HG02981 (cell line): ENCODE data around the gene CRELD2.
"Not testable (repeated sequence)": the region's sequence is repeated elsewhere in the genome, so short reads cannot be mapped to it uniquely, and the experiment has no call there.

Experiments
- ATAC-seq: cut with Tn5 transposase; IDR thresholded peaks from one replicate; pipeline ENCODE4 v1.9.1; 2021; ENCODE audit warnings: mild to moderate bottlenecking, moderate library complexity; ENCODE audit not compliant: unreplicated experiment

Gene CRELD2

GRCh38 chr22:49943405-49943765 lies 25.0 kb downstream of the CRELD2 start:
- ATAC-seq: no peak

- no peak for ATAC-seq
Measured at GRCh38 chr22:49943771-49944398, 25.5 kb downstream of the CRELD2 start.

GRCh38 chr22:49944399-49944891 lies 26.0 kb downstream of the CRELD2 start:
- no peak for ATAC-seq

GRCh38 chr22:49945042-49945794 lies 26.8 kb downstream of the CRELD2 start:
- not testable (repeated sequence) for ATAC-seq

GRCh38 chr22:49946612-49947295 lies 28.3 kb downstream of the CRELD2 start:
- no peak for ATAC-seq

GRCh38 chr22:49947296-49947622 lies 28.8 kb downstream of the CRELD2 start:
- ATAC-seq: no peak

GRCh38 chr22:49948116-49948957 lies 29.9 kb downstream of the CRELD2 start:
- ATAC-seq: no peak

GRCh38 chr22:49948958-49949913 lies 30.8 kb downstream of the CRELD2 start:
- no peak for ATAC-seq

GRCh38 chr22:49949914-49950292 lies 31.5 kb downstream of the CRELD2 start:
- ATAC-seq: no peak

- no peak for ATAC-seq
Measured at GRCh38 chr22:49950396-49950994, 32.1 kb downstream of the CRELD2 start.

GRCh38 chr22:49951000-49951677 lies 32.7 kb downstream of the CRELD2 start:
- ATAC-seq: no peak

GRCh38 chr22:49951678-49951985 lies 33.2 kb downstream of the CRELD2 start:
- no peak for ATAC-seq

- ATAC-seq: no peak
Measured at GRCh38 chr22:49951986-49952896, 33.8 kb downstream of the CRELD2 start.

- no peak for ATAC-seq
Measured at GRCh38 chr22:49953027-49953679, 34.7 kb downstream of the CRELD2 start.

- no peak for ATAC-seq
Measured at GRCh38 chr22:49953680-49954344, 35.4 kb downstream of the CRELD2 start.

- no peak for ATAC-seq
Measured at GRCh38 chr22:49954354-49954753, 35.9 kb downstream of the CRELD2 start.

- ATAC-seq: no peak
Measured at GRCh38 chr22:49954991-49955580, 36.7 kb downstream of the CRELD2 start.
